HCT116 (cell line): ENCODE results near the gene USP33. TPM values are rescaled to one million over a fixed set of nuclear protein-coding genes. Genes with fewer than 3 reads are reported as not detected.

Source experiments
- ATAC-seq: fragments of 200-7000 bp; cut with Tn5 transposase; 2 replicates; pipeline ENCODE4 v1.9.1; 2020; ENCODE audit warnings: mild to moderate bottlenecking, moderate library complexity
- BruUV-seq: library from RNA; stranded (reverse); fragments of 400-500 nt; replicated peaks from 2 replicates; lab custom pipeline; 2021; lab: Mats Ljungman, UMichigan
- CTCF ChIA-PET: fragments of 300-600 bp; sonication (Branson Sonifier 250); formaldehyde crosslinking; loops from one replicate; lab custom pipeline; 2021; ENCODE audit warnings: antibody characterized with exemption; lab: Charles Lee
- POLR2A ChIA-PET: fragments of 300-600, 350-600 bp; sonication (Branson Sonifier 250); formaldehyde crosslinking; loops from one replicate; lab custom pipeline; 2021; ENCODE audit warnings: antibody characterized with exemption; lab: Charles Lee
- RAD21 ChIA-PET, 2 experiments: fragments of 300-600 bp; sonication (Branson Sonifier 250); formaldehyde crosslinking; loops; one replicate each; lab custom pipeline; 2023; ENCODE audit warnings: low total read pairs in 2 of 2; ENCODE audit not compliant: uncharacterized antibody in 2 of 2, unreplicated experiment in 2 of 2, low non-redundant PET in 1 of 2; lab: Charles Lee
- DNase-seq: peaks from one replicate; pipeline ENCODE4 v3.0.0-alpha.2; 2010; ENCODE audit warnings: low read depth, low spot score
- H2AFZ ChIP-seq: fragments of 200-600 bp; shearing (Covaris generic), sonication (generic); 2 replicates; pipeline ENCODE4 v1.6.1; 2017; ENCODE audit warnings: low read depth, mixed run types, mixed read lengths, antibody characterized with exemption, low read length; ENCODE audit not compliant: poor library complexity, severe bottlenecking
- H3K27ac ChIP-seq: 2 replicates; pipeline ENCODE4 v1.5.1; 2012; ENCODE audit warnings: low read depth, low read length
- H3K27me3 ChIP-seq: fragments of 200-600 bp; sonication (generic); 2 replicates; pipeline ENCODE4 v1.6.1; 2016; ENCODE audit warnings: mixed run types, low read length, mixed read lengths; ENCODE audit not compliant: insufficient read depth
- H3K36me3 ChIP-seq, 2 experiments: fragments of 200-500 bp in 1 of 2; fragments of 200-600 bp in 1 of 2; sonication (Bioruptor generic) in 1 of 2; sonication (generic) in 1 of 2; 2 replicates each; pipeline versions ENCODE4 v1.5.1 to v1.6.1; 2014 to 2016; ENCODE audit warnings: low read length in 2 of 2, inconsistent platforms in 1 of 2, mixed read lengths in 1 of 2, mixed run types in 1 of 2; ENCODE audit not compliant: insufficient read depth in 2 of 2, control insufficient read depth in 1 of 2
- H3K4me1 ChIP-seq, 2 experiments: fragments of 200-600 bp in 1 of 2; sonication (generic) in 1 of 2; 2 replicates each; pipeline versions ENCODE4 v1.5.1 to v1.6.1; 2012 to 2017; ENCODE audit warnings: low read length in 2 of 2, inconsistent platforms in 1 of 2, mild to moderate bottlenecking in 1 of 2, mixed read lengths in 1 of 2, mixed run types in 1 of 2, moderate library complexity in 1 of 2; ENCODE audit not compliant: insufficient read depth in 2 of 2, control insufficient read depth in 1 of 2
- H3K4me2 ChIP-seq: fragments of 200-600 bp; sonication (generic); 2 replicates; pipeline ENCODE4 v1.6.1; 2017; ENCODE audit warnings: mixed run types, low read length, mixed read lengths
- H3K4me3 ChIP-seq, 2 experiments: fragments of 200-600 bp in 1 of 2; sonication (generic) in 1 of 2; replicated peaks in 1 of 2; 2 replicates each; pipeline ENCODE4 v1.5.1; 2011 to 2016; ENCODE audit warnings: low read length in 2 of 2, control low read depth in 1 of 2, low read depth in 1 of 2, mild to moderate bottlenecking in 1 of 2, mixed read lengths in 1 of 2, mixed run types in 1 of 2
- H3K79me2 ChIP-seq: fragments of 200-600 bp; sonication (generic); 2 replicates; pipeline ENCODE4 v1.6.1; 2017; ENCODE audit warnings: mild to moderate bottlenecking, mixed run types, low read length, moderate library complexity, mixed read lengths; ENCODE audit not compliant: insufficient read depth
- H3K9ac ChIP-seq: fragments of 200-600 bp; sonication (generic); 2 replicates; pipeline ENCODE4 v1.6.1; 2016; ENCODE audit warnings: low read length, mixed read lengths
- H3K9me2 ChIP-seq: fragments of 200-600 bp; sonication (generic), shearing (Covaris generic); 2 replicates; pipeline ENCODE4 v1.6.1; 2017; ENCODE audit warnings: mixed run types, mild to moderate bottlenecking, moderate library complexity; ENCODE audit not compliant: insufficient read depth
- H3K9me3 ChIP-seq, 2 experiments: fragments of 200-500 bp in 1 of 2; fragments of 200-600 bp in 1 of 2; sonication (Bioruptor generic) in 1 of 2; sonication (generic) in 1 of 2; 2 replicates each; pipeline ENCODE4 v1.6.1; 2014 to 2017; ENCODE audit warnings: low read length in 2 of 2, mixed read lengths in 2 of 2, inconsistent platforms in 1 of 2, low read depth in 1 of 2, mild to moderate bottlenecking in 1 of 2, mixed run types in 1 of 2, moderate library complexity in 1 of 2; ENCODE audit not compliant: control insufficient read depth in 1 of 2, insufficient read depth in 1 of 2
- H4K20me1 ChIP-seq: fragments of 200-600 bp; sonication (generic), shearing (Covaris generic); 2 replicates; pipeline ENCODE4 v1.6.1; 2017; ENCODE audit warnings: mixed run types, mild to moderate bottlenecking, moderate library complexity; ENCODE audit not compliant: insufficient read depth
- CBX3 ChIP-seq: IDR thresholded peaks from 2 replicates; pipeline ENCODE4 v1.6.1; 2012; ENCODE audit warnings: low read depth
- ELF1 ChIP-seq: IDR thresholded peaks from 2 replicates; pipeline ENCODE4 v1.6.1; 2012; ENCODE audit warnings: low read depth, borderline replicate concordance
- EZH2 ChIP-seq: fragments of 200-600 bp; sonication (generic); IDR thresholded peaks from 2 replicates; pipeline ENCODE4 v1.6.1; 2017; ENCODE audit warnings: antibody characterized with exemption, mixed run types
- JUND ChIP-seq: IDR thresholded peaks from 2 replicates; pipeline ENCODE4 v1.6.1; 2012
- POLR2A ChIP-seq: IDR thresholded peaks from 2 replicates; pipeline ENCODE4 v1.7.0; 2011; ENCODE audit warnings: borderline replicate concordance; ENCODE audit not compliant: insufficient read depth, insufficient read length; ENCODE audit errors: extremely low read depth
- POLR2AphosphoS5 ChIP-seq: IDR thresholded peaks from 2 replicates; pipeline ENCODE4 v1.6.1; 2011; ENCODE audit warnings: mild to moderate bottlenecking, low read depth, low read length, moderate library complexity
- SP1 ChIP-seq: IDR thresholded peaks from 2 replicates; pipeline ENCODE4 v1.6.1; 2012; ENCODE audit warnings: low read depth
- TCF7L2 ChIP-seq: IDR thresholded peaks from 2 replicates; pipeline ENCODE4 v1.7.0; 2011; ENCODE audit warnings: borderline replicate concordance, inconsistent platforms; ENCODE audit not compliant: insufficient read depth, insufficient read length; ENCODE audit errors: extremely low read depth
- ZFX ChIP-seq: fragments of 450-650 bp; IDR thresholded peaks from 2 replicates; pipeline ENCODE4 v1.6.1; 2017
- ZNF274 ChIP-seq: fragments of 200-500 bp; sonication (Bioruptor generic); IDR thresholded peaks from 2 replicates; pipeline ENCODE4 v1.6.1; 2014; ENCODE audit warnings: mild to moderate bottlenecking, low read depth, low read length, inconsistent platforms
- intact Hi-C: fragments of 100-400 bp; cut with micrococcal nuclease; formaldehyde crosslinking; loops from 2 replicates; pipeline ENCODE4 v1.10.0; 2022
- total RNA-seq: library from RNA; stranded (reverse); gene quantifications from one replicate; pipeline ENCODE4 v1.2.1, GENCODE V29; 2021; ENCODE audit not compliant: unreplicated experiment
- TF ChIP-seq, protein P1 (sequence below): IDR thresholded peaks from 2 replicates; pipeline ENCODE4 v1.6.1; 2012
- TF ChIP-seq, protein P2 (sequence below): IDR thresholded peaks from 2 replicates; pipeline ENCODE4 v1.6.1; 2011; ENCODE audit warnings: mild to moderate bottlenecking, low read length, moderate library complexity; ENCODE audit not compliant: insufficient replicate concordance; ENCODE audit errors: extremely low read depth
- TF ChIP-seq, protein P3 (sequence below): IDR thresholded peaks from 2 replicates; pipeline ENCODE4 v1.6.1; 2012; ENCODE audit warnings: low read depth
- TF ChIP-seq, protein P4 (sequence below): IDR thresholded peaks from 2 replicates; pipeline ENCODE4 v1.6.1; 2012

The USP33 gene
- total RNA-seq, 1 experiment from 2014 or later = 46.1 TPM

DNA sequence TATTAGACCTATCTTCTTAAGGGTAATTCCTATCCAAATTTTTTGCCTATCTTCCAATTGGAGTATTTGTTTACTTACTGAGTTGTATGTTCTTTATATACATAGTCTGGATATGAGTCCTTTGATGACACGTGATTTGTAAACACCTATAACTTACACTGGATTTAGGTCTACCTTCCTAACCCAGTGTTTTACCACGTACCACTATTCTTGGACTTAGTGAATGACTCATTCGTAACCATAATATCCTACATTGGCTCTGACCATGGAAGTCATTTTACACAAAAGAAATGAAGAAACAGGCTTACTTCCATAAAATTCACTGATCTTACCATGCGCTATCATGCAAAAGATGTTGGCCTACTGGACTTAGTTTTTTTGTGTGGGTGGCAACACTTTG, 53.3 kb downstream of the USP33 start:
- no peak for ATAC-seq
- POLR2A ChIA-PET = no interaction called here
- Histone ChIP-seq H4K20me1 (no peaks in the 10 kb centered on the region), H3K4me1 (no peaks in the 10 kb centered on the region), H3K27ac (no peak overlapping the region), H3K4me3 (no peak overlapping the region), H3K9ac (no peak overlapping the region), H3K9me2 (no peaks in the 10 kb centered on the region), H3K27me3 (no peaks in the 10 kb centered on the region), H3K9me3 (no peaks in the 10 kb centered on the region), H3K79me2 (no peaks in the 10 kb centered on the region), H3K4me2 (no peak overlapping the region), H2AFZ (no peak overlapping the region), H3K36me3 (peaks cover 8 to 15% of the 10 kb centered on the region in 2 experiments; a peak in 1 of 4 replicates)
- BruUV-seq = no TSS peak
- CTCF ChIA-PET = no interaction called here
- TF ChIP-seq POLR2A (no peak), TCF7L2 (no peak), ZFX (no peak), JUND (no peak), ELF1 (no peak), EZH2 (no peak), SP1 (no peak)
- TF ChIP-seq, protein P1, sequence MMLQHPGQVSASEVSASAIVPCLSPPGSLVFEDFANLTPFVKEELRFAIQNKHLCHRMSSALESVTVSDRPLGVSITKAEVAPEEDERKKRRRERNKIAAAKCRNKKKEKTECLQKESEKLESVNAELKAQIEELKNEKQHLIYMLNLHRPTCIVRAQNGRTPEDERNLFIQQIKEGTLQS = no peak
- DNase-seq = no peak
- RAD21 ChIA-PET = no interaction called here
- intact Hi-C loops = no loop called here

DNA sequence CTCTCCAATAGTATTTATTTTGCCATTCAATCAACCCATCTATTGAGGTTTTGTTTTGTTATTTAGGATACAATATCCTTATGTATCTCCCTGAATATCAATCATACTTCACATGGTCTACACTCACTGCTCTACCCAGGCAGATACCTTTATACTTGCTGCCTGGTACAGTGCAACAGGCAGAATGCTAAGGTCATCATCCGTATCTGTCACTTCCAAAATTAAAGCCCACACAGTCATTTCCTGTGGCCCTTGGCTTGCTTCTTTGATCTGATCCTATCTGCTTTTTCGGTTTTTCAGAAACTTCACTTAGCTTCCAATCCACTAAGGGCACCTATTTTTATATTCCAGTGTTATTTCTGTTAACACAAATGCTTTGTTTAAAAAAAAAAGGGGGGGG, 54.9 kb downstream of the USP33 start:
- H3K9me2 ChIP-seq = no peaks in the 10 kb centered on the region
- H3K4me2 ChIP-seq = no peak overlapping the region
- no peak overlapping the region for H3K4me3 ChIP-seq
- intact Hi-C loops = no loop called here
- no peaks in the 10 kb centered on the region for H3K79me2 ChIP-seq
- no peaks in the 10 kb centered on the region for H3K27me3 ChIP-seq
- peaks cover 2 to 7% of the 10 kb centered on the region in 2 experiments; a peak in 2 of 4 replicates for H3K36me3 ChIP-seq
- ATAC-seq (no peak), DNase-seq (no peak)
- H2AFZ ChIP-seq = no peak overlapping the region
- ChIA-PET POLR2A (interaction anchor here (0.7 kb wide), 1 partner anchor 52 kb away, joined by 3 read pairs; no protein-coding TSS in a partner anchor), CTCF (no interaction called here), RAD21 (no interaction called here)
- H3K27ac ChIP-seq = no peak overlapping the region
- H3K4me1 ChIP-seq = no peaks in the 10 kb centered on the region
- H4K20me1 ChIP-seq = no peaks in the 10 kb centered on the region
- H3K9me3 ChIP-seq = no peaks in the 10 kb centered on the region
- BruUV-seq = no TSS peak
- no peak overlapping the region for H3K9ac ChIP-seq
- TF ChIP-seq CBX3 (no peak), ELF1 (no peak), EZH2 (no peak), POLR2AphosphoS5 (no peak), ZFX (no peak), JUND (no peak), ZNF274 (no peak)
- TF ChIP-seq, protein P2, sequence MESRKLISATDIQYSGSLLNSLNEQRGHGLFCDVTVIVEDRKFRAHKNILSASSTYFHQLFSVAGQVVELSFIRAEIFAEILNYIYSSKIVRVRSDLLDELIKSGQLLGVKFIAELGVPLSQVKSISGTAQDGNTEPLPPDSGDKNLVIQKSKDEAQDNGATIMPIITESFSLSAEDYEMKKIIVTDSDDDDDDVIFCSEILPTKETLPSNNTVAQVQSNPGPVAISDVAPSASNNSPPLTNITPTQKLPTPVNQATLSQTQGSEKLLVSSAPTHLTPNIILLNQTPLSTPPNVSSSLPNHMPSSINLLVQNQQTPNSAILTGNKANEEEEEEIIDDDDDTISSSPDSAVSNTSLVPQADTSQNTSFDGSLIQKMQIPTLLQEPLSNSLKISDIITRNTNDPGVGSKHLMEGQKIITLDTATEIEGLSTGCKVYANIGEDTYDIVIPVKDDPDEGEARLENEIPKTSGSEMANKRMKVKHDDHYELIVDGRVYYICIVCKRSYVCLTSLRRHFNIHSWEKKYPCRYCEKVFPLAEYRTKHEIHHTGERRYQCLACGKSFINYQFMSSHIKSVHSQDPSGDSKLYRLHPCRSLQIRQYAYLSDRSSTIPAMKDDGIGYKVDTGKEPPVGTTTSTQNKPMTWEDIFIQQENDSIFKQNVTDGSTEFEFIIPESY = no peak
- TF ChIP-seq, protein P3, sequence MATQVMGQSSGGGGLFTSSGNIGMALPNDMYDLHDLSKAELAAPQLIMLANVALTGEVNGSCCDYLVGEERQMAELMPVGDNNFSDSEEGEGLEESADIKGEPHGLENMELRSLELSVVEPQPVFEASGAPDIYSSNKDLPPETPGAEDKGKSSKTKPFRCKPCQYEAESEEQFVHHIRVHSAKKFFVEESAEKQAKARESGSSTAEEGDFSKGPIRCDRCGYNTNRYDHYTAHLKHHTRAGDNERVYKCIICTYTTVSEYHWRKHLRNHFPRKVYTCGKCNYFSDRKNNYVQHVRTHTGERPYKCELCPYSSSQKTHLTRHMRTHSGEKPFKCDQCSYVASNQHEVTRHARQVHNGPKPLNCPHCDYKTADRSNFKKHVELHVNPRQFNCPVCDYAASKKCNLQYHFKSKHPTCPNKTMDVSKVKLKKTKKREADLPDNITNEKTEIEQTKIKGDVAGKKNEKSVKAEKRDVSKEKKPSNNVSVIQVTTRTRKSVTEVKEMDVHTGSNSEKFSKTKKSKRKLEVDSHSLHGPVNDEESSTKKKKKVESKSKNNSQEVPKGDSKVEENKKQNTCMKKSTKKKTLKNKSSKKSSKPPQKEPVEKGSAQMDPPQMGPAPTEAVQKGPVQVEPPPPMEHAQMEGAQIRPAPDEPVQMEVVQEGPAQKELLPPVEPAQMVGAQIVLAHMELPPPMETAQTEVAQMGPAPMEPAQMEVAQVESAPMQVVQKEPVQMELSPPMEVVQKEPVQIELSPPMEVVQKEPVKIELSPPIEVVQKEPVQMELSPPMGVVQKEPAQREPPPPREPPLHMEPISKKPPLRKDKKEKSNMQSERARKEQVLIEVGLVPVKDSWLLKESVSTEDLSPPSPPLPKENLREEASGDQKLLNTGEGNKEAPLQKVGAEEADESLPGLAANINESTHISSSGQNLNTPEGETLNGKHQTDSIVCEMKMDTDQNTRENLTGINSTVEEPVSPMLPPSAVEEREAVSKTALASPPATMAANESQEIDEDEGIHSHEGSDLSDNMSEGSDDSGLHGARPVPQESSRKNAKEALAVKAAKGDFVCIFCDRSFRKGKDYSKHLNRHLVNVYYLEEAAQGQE = no peak
- TF ChIP-seq, protein P4, sequence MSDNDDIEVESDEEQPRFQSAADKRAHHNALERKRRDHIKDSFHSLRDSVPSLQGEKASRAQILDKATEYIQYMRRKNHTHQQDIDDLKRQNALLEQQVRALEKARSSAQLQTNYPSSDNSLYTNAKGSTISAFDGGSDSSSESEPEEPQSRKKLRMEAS = no peak
